Endothelial cell (in vitro differentiated cells): ENCODE measurements around the gene FRMD8. TPM values are rescaled to one million over a fixed set of nuclear protein-coding genes. Genes with fewer than 3 reads are reported as not detected.
"Not testable (repeated sequence)": the region's sequence is repeated elsewhere in the genome, so short reads cannot be mapped to it uniquely, and the experiment has no call there.

Experiments used
- DNase-seq: peaks from one replicate; pipeline ENCODE4 v3.0.0; 2021; ENCODE audit warnings: low spot score
- H3K27ac Mint-ChIP-seq: one replicate; pipeline ENCODE4 v1.8.0; 2021; ENCODE audit warnings: mixed read lengths, inconsistent platforms; ENCODE audit not compliant: unreplicated experiment
- H3K27me3 Mint-ChIP-seq: one replicate; pipeline ENCODE4 v1.8.0; 2021; ENCODE audit warnings: mild to moderate bottlenecking, moderate library complexity, mixed read lengths, inconsistent platforms; ENCODE audit not compliant: unreplicated experiment
- H3K36me3 Mint-ChIP-seq: one replicate; pipeline ENCODE4 v1.8.0; 2021; ENCODE audit warnings: mild to moderate bottlenecking, low read depth, mixed read lengths, inconsistent platforms; ENCODE audit not compliant: unreplicated experiment
- H3K4me1 Mint-ChIP-seq: one replicate; pipeline ENCODE4 v1.8.0; 2021; ENCODE audit warnings: mild to moderate bottlenecking, mixed read lengths, inconsistent platforms; ENCODE audit not compliant: unreplicated experiment
- H3K4me3 Mint-ChIP-seq: one replicate; pipeline ENCODE4 v1.8.0; 2021; ENCODE audit warnings: mild to moderate bottlenecking, mixed read lengths, inconsistent platforms; ENCODE audit not compliant: unreplicated experiment
- H3K9me3 Mint-ChIP-seq: one replicate; pipeline ENCODE4 v1.8.0; 2021; ENCODE audit warnings: mixed read lengths, inconsistent platforms; ENCODE audit not compliant: unreplicated experiment
- total RNA-seq: library from RNA; stranded (reverse); fragmentation: NEBNext Ultra II Directional; extraction: Animal tissue kit (Norgen Biotek cat#: 25700); gene quantifications from one replicate; pipeline ENCODE4 v1.2.1, GENCODE V29; 2021; ENCODE audit not compliant: unreplicated experiment
- TF ChIP-seq, protein P1 (sequence below): fragments of 200-600 bp; sonication (generic); IDR thresholded peaks from one replicate; pipeline ENCODE4 v1.5.0; 2021; ENCODE audit warnings: antibody characterized with exemption; ENCODE audit not compliant: unreplicated experiment

Gene FRMD8
- total RNA-seq, 1 donor from 2014 or later, result 76.0 TPM

GRCh38 chr11:65404638-65405339 lies 18.4 kb downstream of the FRMD8 start:
- H3K4me1 Mint-ChIP-seq, result peaks cover 13% of the 10 kb centered on the region
- H3K4me3 Mint-ChIP-seq, result no peak overlapping the region
- peaks cover 17% of the 10 kb centered on the region for H3K36me3 Mint-ChIP-seq
- DNase-seq, result no peak
- H3K9me3 Mint-ChIP-seq, result no peaks in the 10 kb centered on the region
- H3K27ac Mint-ChIP-seq, result no peak overlapping the region
- peaks cover 4% of the 10 kb centered on the region for H3K27me3 Mint-ChIP-seq
- TF ChIP-seq, protein P1, sequence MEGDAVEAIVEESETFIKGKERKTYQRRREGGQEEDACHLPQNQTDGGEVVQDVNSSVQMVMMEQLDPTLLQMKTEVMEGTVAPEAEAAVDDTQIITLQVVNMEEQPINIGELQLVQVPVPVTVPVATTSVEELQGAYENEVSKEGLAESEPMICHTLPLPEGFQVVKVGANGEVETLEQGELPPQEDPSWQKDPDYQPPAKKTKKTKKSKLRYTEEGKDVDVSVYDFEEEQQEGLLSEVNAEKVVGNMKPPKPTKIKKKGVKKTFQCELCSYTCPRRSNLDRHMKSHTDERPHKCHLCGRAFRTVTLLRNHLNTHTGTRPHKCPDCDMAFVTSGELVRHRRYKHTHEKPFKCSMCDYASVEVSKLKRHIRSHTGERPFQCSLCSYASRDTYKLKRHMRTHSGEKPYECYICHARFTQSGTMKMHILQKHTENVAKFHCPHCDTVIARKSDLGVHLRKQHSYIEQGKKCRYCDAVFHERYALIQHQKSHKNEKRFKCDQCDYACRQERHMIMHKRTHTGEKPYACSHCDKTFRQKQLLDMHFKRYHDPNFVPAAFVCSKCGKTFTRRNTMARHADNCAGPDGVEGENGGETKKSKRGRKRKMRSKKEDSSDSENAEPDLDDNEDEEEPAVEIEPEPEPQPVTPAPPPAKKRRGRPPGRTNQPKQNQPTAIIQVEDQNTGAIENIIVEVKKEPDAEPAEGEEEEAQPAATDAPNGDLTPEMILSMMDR, result no peak

DNA sequence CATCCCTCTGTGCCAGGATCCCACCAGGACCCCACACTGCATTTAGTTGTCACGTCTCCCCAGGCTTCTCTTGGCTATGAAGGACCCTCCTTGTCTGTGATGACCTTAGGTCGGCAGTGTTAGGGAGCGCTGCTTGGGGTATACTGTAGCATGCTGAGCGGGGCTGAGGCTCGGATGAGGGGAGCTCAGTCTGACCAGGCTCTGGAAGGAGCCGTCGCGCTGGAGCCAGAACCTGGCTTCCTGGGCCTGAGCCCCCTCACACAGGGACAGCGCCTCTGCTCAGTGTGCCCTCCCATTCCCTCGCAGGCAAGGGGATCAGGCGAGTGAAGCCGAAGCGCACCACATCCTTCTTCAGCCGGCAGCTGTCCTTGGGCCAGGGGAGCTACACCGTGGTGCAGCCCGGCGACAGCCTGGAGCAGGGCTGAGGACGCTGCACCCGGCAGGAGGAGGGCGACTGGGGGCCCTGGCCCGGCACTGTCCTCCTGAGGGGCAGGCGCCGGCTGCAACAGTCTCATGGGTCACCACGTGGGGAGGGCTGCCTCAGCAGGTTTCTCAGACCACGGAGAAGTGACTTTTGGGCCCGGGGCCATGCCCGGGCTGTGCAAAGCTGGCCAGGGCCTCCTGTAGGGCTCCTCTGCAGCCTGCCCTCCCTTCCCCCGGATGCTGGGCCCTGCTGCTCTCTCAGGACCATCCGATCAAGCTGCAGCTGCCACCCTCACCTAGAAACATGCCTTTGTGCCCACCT lies 24.7 kb downstream of the FRMD8 start:
- Mint-ChIP-seq H3K27me3 (peaks cover 13% of the 10 kb centered on the region), H3K9me3 (no peaks in the 10 kb centered on the region), H3K27ac (peak overlapping the region; percentile 13), H3K4me1 (peaks cover 13% of the 10 kb centered on the region), H3K4me3 (no peak overlapping the region), H3K36me3 (peaks cover 26% of the 10 kb centered on the region)
- DNase-seq, result no peak
- TF ChIP-seq, protein P1, result no peak

DNA sequence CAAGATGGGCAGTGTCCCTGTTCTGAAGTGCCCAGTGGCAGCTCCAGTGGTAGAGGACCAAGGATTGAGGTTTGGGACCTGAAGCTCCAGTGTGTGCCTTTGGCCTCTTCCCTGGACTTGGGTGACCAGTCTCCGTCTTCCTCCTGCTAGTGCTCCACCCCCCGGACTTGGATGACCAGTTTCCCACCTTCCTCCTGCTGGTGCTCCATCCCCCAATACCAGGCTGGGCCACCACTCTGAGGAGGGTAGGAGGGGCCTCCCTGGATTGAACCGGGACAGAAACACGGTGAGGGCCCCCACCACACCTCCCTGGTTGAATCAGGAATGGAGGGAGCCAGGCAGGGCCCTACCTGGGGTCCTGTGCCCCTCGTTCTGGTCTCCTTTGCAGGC lies 25.2 kb downstream of the FRMD8 start:
- TF ChIP-seq, protein P1, result no peak
- H3K9me3 Mint-ChIP-seq, result no peaks in the 10 kb centered on the region
- H3K4me3 Mint-ChIP-seq, result no peak overlapping the region
- peaks cover 13% of the 10 kb centered on the region for H3K27me3 Mint-ChIP-seq
- peaks cover 26% of the 10 kb centered on the region for H3K36me3 Mint-ChIP-seq
- no peak overlapping the region for H3K27ac Mint-ChIP-seq
- DNase-seq, result no peak
- peaks cover 14% of the 10 kb centered on the region for H3K4me1 Mint-ChIP-seq

- DNase-seq, result no peak
- TF ChIP-seq, protein P1, result no peak
- peak overlapping the region; percentile 48 for H3K27ac Mint-ChIP-seq
- H3K4me1 Mint-ChIP-seq, result peaks cover 22% of the 10 kb centered on the region
- no peaks in the 10 kb centered on the region for H3K9me3 Mint-ChIP-seq
- H3K36me3 Mint-ChIP-seq, result peaks cover 26% of the 10 kb centered on the region
- peak overlapping the region; percentile 62 for H3K4me3 Mint-ChIP-seq
- H3K27me3 Mint-ChIP-seq, result peaks cover 14% of the 10 kb centered on the region
These were observed 26.0 kb downstream of the FRMD8 start for GRCh38 chr11:65412271-65413076.

DNA sequence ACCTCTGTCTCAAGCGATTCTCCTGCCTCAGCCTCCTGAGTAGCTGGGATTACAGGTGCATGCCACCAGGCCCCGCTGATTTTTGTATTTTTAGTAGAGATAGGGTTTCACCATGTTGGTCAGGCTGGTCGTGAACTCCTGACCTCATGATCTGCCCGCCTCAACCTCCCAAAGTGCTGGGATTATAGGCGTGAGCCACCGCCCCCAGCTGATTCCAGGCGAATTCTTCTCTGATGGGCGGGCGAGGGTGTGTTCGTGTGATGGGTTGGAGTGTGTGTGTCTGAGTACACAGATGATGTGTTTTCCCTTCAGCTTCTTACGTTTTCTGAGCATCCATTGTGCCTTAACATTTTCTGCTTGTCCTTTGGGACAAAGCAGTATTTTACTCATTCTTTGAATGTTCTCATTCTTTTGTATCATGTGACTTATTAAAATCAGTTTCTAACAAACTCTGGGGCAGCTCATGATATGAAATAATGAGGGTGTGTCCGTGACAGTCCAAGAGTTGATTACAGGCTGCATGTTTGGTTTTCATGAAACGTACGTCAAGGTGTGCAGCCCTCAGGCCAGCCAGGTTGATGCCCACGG lies 26.7 kb downstream of the FRMD8 start:
- H3K36me3 Mint-ChIP-seq, result peaks cover 26% of the 10 kb centered on the region
- peaks cover 16% of the 10 kb centered on the region for H3K27me3 Mint-ChIP-seq
- peaks cover 26% of the 10 kb centered on the region for H3K4me1 Mint-ChIP-seq
- H3K9me3 Mint-ChIP-seq, DNase-seq, H3K27ac Mint-ChIP-seq: not testable (repeated sequence)
- H3K4me3 Mint-ChIP-seq, result peak overlapping the region; percentile 62
